HG02610 (cell line): ENCODE measurements around the gene GLTP.

Experiments used
- ATAC-seq: cut with Tn5 transposase; IDR thresholded peaks from one replicate; pipeline ENCODE4 v1.9.1; 2021; ENCODE audit warnings: mild to moderate bottlenecking, moderate library complexity; ENCODE audit not compliant: unreplicated experiment

Gene GLTP

GRCh38 chr12:109807954-109808643 is 72.2 kb downstream of the GLTP start:
- ATAC-seq, result no peak

GRCh38 chr12:109804820-109805761 is 75.2 kb downstream of the GLTP start:
- ATAC-seq, result no peak

- ATAC-seq, result no peak
Measured at GRCh38 chr12:109803678-109804077, 76.7 kb downstream of the GLTP start.

GRCh38 chr12:109802828-109803227 is 77.5 kb downstream of the GLTP start:
- ATAC-seq, result no peak
